RWPE2 (cell line): ENCODE results near the gene MATCAP1.

Source experiments
- ATAC-seq: fragments of 200-7000 bp; cut with Tn5 transposase; 3 replicates; pipeline ENCODE4 v1.9.1; 2021; ENCODE audit warnings: low read depth
- DNase-seq: peaks from one replicate; pipeline ENCODE4 v3.0.0-alpha.2; 2020; ENCODE audit warnings: low spot score
- H3K27ac ChIP-seq: fragments of 450-650 bp; 2 replicates; pipeline ENCODE4 v1.5.1; 2017; ENCODE audit warnings: mild to moderate bottlenecking; ENCODE audit not compliant: poor library complexity, severe bottlenecking
- H3K27me3 ChIP-seq: fragments of 250-450 bp; sonication (Bioruptor Pico); 2 replicates; pipeline ENCODE4 v1.5.1; 2021; ENCODE audit warnings: mild to moderate bottlenecking, moderate library complexity; ENCODE audit not compliant: insufficient read depth, poor library complexity, severe bottlenecking
- H3K36me3 ChIP-seq: fragments of 250-450 bp; sonication (Bioruptor Pico); 2 replicates; pipeline ENCODE4 v1.5.1; 2020; ENCODE audit warnings: low read depth, mild to moderate bottlenecking, moderate library complexity
- H3K4me1 ChIP-seq: fragments of 250-450 bp; sonication (Bioruptor Pico); 2 replicates; pipeline ENCODE4 v1.5.1; 2021; ENCODE audit warnings: mild to moderate bottlenecking, moderate library complexity; ENCODE audit not compliant: insufficient read depth, poor library complexity, severe bottlenecking
- H3K4me3 ChIP-seq: fragments of 250-450 bp; sonication (Bioruptor Pico); 2 replicates; pipeline ENCODE4 v1.5.1; 2021; ENCODE audit warnings: mild to moderate bottlenecking, moderate library complexity; ENCODE audit not compliant: severe bottlenecking
- H3K9me3 ChIP-seq: fragments of 250-450 bp; sonication (Bioruptor Pico); 2 replicates; pipeline ENCODE4 v1.5.1; 2021; ENCODE audit warnings: mild to moderate bottlenecking, moderate library complexity; ENCODE audit not compliant: severe bottlenecking
- CTCF ChIP-seq: fragments of 450-650 bp; IDR thresholded peaks from one replicate; pipeline ENCODE4 v1.5.1; 2017; ENCODE audit warnings: mild to moderate bottlenecking, moderate library complexity; ENCODE audit not compliant: poor library complexity, severe bottlenecking

Gene MATCAP1

DNA sequence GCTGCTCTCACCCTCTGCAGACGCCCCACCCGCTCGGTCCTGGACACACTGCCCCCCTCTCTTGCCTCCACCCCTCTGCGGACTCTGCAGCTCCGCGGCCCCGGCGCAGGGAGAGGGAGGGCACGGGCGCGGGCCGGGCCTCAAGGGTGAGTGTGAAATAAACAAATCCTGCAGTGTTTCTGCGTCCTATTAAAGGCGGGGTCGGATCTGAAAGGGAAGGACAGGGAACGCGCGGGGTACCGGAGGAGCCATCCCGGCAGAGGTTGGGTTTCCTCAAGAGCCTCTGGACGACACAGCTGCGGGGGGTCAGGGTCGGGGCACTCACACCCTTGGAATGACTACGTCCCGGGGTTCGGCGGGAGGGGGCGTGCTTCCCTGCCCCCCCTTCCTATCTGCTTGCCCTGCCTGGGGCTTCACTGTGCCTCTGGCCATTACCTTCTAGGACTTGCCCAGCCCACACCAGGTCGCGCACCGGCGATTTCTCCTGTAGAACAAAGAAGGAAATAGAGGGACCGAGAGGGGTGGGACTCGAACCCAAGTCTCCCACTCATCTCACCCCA lies 19.7 kb downstream of the MATCAP1 start:
- Histone ChIP-seq H3K27ac (peak overlapping the region; percentile 43), H3K36me3 (no peaks in the 10 kb centered on the region), H3K4me3 (peak overlapping the region; percentile 35), H3K27me3 (no peaks in the 10 kb centered on the region), H3K9me3 (no peaks in the 10 kb centered on the region), H3K4me1 (no peaks in the 10 kb centered on the region)
- DNase-seq (no peak), ATAC-seq (peak; percentile 6)
- TF ChIP-seq CTCF, result no peak

- no peaks in the 10 kb centered on the region for H3K9me3 ChIP-seq
- peak; percentile 49 for ATAC-seq
- H3K36me3 ChIP-seq, result no peaks in the 10 kb centered on the region
- H3K4me3 ChIP-seq, result peak overlapping the region; percentile 35
- TF ChIP-seq CTCF, result peak; percentile 4
- no peaks in the 10 kb centered on the region for H3K27me3 ChIP-seq
- peak overlapping the region; percentile 43 for H3K27ac ChIP-seq
- DNase-seq, result peak; percentile 77
- H3K4me1 ChIP-seq, result no peaks in the 10 kb centered on the region
Measured at GRCh38 chr16:67163164-67163998, 20.4 kb downstream of the MATCAP1 start.

DNA sequence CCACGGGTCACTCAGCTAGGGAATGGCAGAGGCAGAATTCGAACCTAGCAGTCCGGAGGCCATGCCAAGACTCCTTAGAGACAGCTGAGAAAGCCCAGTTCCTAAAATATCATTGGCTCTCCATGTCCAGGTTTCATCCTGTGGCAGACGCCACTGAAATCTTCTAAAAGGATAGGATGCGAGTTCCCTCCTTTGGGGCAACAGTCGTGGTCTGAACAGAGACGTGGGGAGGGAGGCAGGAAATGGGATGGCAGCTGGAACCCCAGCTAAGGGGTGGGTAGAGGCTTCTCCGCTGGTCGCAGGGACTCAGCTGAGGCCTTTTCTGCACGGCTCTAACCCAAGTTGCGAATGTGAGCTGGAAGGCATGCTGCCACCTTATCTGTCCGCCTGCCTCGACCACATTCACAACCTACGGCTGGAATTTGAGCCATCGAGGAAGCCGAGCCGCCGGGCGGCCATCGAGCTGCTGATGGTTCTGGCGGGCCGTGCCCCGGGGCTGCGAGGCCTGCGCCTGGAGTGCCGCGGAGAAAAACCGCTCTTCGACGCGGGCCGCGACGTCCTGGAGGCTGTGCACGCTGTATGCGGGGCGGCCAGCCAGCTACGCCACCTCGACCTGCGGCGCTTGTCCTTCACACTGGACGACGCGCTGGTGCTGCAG lies 21.1 kb downstream of the MATCAP1 start:
- H3K27me3 ChIP-seq, result no peaks in the 10 kb centered on the region
- peak overlapping the region; percentile 43 for H3K27ac ChIP-seq
- no peak for TF ChIP-seq CTCF
- no peak overlapping the region for H3K4me3 ChIP-seq
- no peaks in the 10 kb centered on the region for H3K4me1 ChIP-seq
- no peaks in the 10 kb centered on the region for H3K36me3 ChIP-seq
- DNase-seq, result no peak
- ATAC-seq, result no peak
- no peaks in the 10 kb centered on the region for H3K9me3 ChIP-seq

GRCh38 chr16:67161595-67162058 lies 22.1 kb downstream of the MATCAP1 start:
- DNase-seq (no peak), ATAC-seq (no peak)
- no peak for TF ChIP-seq CTCF
- Histone ChIP-seq H3K27ac (no peak overlapping the region), H3K27me3 (no peaks in the 10 kb centered on the region), H3K4me3 (no peak overlapping the region), H3K4me1 (no peaks in the 10 kb centered on the region), H3K9me3 (no peaks in the 10 kb centered on the region), H3K36me3 (no peaks in the 10 kb centered on the region)
